ENCODE measurements around the gene PIH1D1. TPM values are rescaled to one million over a fixed set of nuclear protein-coding genes. Genes with fewer than 3 reads are reported as not detected.

Gene PIH1D1
- total and polyA plus RNA-seq, 10 of the 15 experiments (the other 5 are each of a cell fraction or from before 2014, with no cell fraction given) = 16.1 to 153 (median 106) TPM

DNA sequence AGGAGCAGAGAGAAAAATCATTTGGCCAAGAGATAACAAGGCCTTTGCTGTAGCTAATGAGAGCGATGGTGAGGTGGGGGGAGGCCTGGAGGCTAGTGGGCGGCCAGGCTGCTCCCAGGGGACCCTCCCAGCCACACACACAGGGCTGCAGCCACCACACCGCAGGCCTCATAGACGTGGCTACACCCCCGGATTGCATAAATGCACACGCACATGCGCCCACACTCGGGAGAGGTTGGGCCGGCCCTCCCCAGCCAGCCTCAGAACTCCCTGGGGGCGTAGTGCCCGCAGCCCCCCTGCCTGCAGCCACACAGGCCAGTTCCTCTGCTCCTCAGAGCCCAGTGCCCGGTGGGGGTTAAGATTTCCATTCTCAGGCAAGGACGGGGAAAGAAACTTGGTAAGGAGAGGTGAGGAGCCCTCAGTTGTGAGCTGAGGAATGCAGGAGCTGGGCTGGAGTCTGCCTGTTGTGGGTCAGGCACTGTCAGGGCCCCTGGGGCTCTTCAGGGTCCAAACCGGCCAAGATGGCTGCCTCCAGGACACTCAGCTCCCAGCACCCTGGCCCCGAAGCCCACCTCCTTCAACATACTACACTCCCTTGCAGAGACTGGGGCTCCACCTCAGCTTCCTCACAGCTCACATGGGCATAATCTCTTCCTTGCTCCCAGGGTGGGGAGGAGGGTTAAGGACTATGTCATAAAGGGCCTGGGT lies 36.4 kb downstream of the PIH1D1 start (continued):
- TF ChIP-seq, protein P1, sequence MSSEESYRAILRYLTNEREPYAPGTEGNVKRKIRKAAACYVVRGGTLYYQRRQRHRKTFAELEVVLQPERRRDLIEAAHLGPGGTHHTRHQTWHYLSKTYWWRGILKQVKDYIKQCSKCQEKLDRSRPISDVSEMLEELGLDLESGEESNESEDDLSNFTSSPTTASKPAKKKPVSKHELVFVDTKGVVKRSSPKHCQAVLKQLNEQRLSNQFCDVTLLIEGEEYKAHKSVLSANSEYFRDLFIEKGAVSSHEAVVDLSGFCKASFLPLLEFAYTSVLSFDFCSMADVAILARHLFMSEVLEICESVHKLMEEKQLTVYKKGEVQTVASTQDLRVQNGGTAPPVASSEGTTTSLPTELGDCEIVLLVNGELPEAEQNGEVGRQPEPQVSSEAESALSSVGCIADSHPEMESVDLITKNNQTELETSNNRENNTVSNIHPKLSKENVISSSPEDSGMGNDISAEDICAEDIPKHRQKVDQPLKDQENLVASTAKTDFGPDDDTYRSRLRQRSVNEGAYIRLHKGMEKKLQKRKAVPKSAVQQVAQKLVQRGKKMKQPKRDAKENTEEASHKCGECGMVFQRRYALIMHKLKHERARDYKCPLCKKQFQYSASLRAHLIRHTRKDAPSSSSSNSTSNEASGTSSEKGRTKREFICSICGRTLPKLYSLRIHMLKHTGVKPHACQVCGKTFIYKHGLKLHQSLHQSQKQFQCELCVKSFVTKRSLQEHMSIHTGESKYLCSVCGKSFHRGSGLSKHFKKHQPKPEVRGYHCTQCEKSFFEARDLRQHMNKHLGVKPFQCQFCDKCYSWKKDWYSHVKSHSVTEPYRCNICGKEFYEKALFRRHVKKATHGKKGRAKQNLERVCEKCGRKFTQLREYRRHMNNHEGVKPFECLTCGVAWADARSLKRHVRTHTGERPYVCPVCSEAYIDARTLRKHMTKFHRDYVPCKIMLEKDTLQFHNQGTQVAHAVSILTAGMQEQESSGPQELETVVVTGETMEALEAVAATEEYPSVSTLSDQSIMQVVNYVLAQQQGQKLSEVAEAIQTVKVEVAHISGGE (CRISPR knock-in tag; IDR thresholded peaks at IDR 0.05) = no peak
- TF ChIP-seq KDM1A (IDR thresholded peaks at IDR 0.05; ENCODE audit: borderline replicate concordance) (no peak), SRF (IDR thresholded peaks at IDR 0.05; ENCODE audit: low read depth in 2 of 2, low read length in 2 of 2) (no peak), ZBTB33 (IDR thresholded peaks at IDR 0.05) (no peak), POU2F2 (IDR thresholded peaks at IDR 0.05; ENCODE audit: borderline replicate concordance, low read depth, low read length) (peak; percentile 94; the same call in 2 of the 3 replicates), STAT1 (conservative IDR thresholded peaks at IDR 0.05) (no peak), RCOR1 (conservative IDR thresholded peaks at IDR 0.05; ENCODE audit: low read depth, low read length) (no peak), PAX8 (IDR thresholded peaks at IDR 0.05) (no peak), WRNIP1 (IDR thresholded peaks at IDR 0.05; ENCODE audit: borderline replicate concordance, low read depth, low read length) (no peak), NKRF (conservative IDR thresholded peaks at IDR 0.05) (no peak), GATAD2B (conservative IDR thresholded peaks at IDR 0.05; ENCODE audit: low read depth) (peak; percentile 97), DPF2 (IDR thresholded peaks at IDR 0.05) (peak; percentile 99), NRF1 (conservative IDR thresholded peaks at IDR 0.05; ENCODE audit: low read depth, low read length) (no peak), TARDBP (IDR thresholded peaks at IDR 0.05; ENCODE audit: borderline replicate concordance) (no peak)
- TF ChIP-seq, protein P2, sequence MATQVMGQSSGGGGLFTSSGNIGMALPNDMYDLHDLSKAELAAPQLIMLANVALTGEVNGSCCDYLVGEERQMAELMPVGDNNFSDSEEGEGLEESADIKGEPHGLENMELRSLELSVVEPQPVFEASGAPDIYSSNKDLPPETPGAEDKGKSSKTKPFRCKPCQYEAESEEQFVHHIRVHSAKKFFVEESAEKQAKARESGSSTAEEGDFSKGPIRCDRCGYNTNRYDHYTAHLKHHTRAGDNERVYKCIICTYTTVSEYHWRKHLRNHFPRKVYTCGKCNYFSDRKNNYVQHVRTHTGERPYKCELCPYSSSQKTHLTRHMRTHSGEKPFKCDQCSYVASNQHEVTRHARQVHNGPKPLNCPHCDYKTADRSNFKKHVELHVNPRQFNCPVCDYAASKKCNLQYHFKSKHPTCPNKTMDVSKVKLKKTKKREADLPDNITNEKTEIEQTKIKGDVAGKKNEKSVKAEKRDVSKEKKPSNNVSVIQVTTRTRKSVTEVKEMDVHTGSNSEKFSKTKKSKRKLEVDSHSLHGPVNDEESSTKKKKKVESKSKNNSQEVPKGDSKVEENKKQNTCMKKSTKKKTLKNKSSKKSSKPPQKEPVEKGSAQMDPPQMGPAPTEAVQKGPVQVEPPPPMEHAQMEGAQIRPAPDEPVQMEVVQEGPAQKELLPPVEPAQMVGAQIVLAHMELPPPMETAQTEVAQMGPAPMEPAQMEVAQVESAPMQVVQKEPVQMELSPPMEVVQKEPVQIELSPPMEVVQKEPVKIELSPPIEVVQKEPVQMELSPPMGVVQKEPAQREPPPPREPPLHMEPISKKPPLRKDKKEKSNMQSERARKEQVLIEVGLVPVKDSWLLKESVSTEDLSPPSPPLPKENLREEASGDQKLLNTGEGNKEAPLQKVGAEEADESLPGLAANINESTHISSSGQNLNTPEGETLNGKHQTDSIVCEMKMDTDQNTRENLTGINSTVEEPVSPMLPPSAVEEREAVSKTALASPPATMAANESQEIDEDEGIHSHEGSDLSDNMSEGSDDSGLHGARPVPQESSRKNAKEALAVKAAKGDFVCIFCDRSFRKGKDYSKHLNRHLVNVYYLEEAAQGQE (IDR thresholded peaks at IDR 0.05; ENCODE audit: low read depth, low read length) = no peak
- TF ChIP-seq, protein P3, sequence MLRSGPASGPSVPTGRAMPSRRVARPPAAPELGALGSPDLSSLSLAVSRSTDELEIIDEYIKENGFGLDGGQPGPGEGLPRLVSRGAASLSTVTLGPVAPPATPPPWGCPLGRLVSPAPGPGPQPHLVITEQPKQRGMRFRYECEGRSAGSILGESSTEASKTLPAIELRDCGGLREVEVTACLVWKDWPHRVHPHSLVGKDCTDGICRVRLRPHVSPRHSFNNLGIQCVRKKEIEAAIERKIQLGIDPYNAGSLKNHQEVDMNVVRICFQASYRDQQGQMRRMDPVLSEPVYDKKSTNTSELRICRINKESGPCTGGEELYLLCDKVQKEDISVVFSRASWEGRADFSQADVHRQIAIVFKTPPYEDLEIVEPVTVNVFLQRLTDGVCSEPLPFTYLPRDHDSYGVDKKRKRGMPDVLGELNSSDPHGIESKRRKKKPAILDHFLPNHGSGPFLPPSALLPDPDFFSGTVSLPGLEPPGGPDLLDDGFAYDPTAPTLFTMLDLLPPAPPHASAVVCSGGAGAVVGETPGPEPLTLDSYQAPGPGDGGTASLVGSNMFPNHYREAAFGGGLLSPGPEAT (IDR thresholded peaks at IDR 0.05; ENCODE audit: low read depth) = peak; percentile 75; the same call in 1 of the 2 replicates
